T follicular helper cell (primary cell): Measurements from ENCODE around the gene TMEM161A.
"Not testable (repeated sequence)": the region's sequence is repeated elsewhere in the genome, so short reads cannot be mapped to it uniquely, and the experiment has no call there.

Experiments used
- DNase-seq: peaks from one replicate; pipeline ENCODE4 v3.0.0-alpha.2; 2020; ENCODE audit warnings: low read depth
- total RNA-seq, 2 experiments: gene quantifications; one replicate each; lab custom pipeline; 2026; lab: John Stamatoyannopoulos, UW

TMEM161A gene
- 22.8 to 24.5 reads per million in 2 experiments for total RNA-seq

DNA sequence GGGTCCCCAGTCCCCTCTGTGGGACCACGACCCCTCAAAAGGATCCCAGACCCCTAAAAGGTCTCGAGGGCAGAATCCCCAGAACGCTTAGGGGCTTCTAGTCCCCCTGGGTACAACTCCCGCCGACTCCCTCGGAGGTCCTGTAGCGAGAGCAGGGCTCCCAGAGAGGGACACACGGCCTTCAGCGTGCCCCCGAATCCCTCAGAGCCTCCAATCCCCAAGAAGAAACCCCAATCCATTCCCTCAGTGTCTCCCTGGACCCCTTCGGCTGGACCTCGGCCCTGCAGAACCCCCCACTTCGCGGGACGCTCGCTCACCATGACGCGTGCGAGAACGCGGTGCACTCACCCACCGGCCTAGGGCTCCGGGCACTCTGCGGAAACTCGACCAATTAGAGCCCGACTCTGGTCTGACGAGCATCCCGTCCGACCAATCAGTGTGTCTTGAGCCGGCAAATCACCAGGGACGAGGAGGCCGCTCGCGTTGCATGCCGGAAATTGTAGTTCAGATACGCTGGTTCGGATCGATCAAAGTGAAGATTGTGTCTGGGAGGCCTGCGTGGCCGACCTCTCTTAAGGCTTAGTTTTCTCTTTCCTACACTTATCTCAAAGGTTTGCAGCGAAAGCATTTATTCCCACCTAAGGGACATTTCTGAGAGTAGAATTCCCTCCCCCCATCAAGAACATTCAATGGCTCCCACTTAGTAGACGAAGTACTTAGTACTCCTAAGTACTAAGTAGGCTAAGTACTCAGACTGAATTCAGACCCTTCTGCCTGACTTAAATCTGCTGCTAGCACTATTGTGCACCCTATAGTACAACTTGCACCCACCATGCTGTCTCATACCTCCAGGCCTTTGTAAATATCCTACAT is at the start of gene TMEM161A:
TSS of gene TMEM161A (minus strand) at position 370 of the 873 bp plus-strand sequence. CDS start at position 320, 50 bp downstream.
- peak; percentile 93 for DNase-seq

DNA sequence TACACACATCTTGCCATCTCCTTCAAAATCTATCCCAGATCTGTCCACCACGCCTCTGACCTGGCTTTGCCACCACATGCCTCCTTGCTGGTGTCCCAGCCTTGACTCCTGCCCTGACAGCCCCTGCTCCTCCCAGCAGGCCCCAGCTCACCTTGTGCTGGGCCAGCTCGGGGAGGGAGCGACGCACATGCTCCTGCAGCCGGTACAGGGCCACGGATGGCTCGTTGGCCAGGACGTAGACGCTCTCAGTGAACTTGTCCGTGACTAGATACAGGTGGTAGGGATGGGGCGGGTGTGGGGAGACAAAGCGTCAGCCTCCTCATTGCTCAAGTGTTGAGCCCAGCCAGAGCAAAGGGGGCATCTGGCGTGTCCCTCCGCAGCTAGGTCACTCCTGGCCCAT is 48.5 kb upstream of the TMEM161A start:
- no peak for DNase-seq

DNA sequence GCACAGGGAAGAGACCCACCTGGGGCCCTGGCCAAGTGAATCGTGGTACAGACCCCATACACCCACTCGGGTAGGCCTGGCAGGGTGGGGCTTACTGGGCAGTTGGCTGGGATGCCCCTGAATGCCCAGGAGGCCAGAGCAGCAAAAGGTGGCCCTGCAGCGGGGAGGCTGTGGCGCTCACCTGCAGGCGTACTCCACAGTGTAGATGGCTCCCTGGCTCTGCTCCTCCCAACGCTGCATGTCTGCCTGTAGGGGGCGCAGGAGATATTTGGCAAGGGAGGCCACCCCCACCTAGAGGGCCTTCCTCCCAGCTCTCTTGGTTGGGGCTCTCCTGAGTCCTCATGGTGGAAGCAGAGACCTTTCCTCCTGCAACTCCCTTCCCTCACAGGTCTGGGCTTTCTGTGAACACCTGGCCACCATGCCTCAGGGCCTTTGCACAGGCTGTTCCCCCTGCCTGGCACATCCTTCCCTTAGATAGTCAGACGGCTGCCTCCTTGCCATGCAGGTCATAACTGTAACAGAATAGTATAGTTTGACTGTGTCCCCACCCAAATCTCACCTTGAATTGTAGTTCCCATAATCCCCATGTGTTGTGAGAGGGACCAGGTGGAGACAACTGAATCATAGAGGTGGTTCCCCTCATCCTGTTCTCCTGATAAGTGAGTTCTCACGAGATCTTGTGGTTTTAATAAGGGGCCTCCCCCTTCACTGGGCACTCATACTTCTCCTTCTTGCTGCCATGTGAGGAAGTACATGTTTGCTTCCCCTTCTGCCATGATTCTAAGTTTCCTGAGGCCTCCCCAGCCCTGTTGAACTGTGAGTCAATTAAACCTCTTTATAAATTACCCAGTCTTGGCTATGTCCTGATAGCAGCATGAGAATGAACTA is 47.8 kb upstream of the TMEM161A start:
- DNase-seq, result peak; percentile 50

DNA sequence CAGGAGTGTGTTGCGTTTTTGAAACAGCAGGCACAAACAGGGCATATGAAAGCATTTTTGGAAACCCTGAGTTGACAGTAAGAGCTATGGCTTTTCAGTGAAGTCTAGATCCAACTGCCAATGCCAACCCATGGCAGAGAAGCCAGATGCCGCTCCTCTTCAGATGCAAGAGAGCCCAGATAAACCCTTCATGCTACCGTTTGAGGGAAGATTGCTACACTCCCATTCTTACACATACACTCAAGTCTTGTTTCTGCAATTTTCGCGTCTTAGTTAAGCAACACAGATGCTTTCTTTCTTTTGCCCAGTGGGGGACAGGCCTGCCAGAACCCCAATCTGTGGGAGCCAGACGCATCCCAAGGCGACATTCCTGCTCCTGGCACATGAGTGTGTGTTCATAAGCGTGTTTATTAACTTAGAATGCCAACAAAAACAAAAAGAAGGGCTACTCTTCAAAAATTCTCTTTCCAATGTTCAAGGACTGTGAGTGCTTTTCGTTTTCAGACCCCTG is 43.3 kb upstream of the TMEM161A start:
- no peak for DNase-seq

DNA sequence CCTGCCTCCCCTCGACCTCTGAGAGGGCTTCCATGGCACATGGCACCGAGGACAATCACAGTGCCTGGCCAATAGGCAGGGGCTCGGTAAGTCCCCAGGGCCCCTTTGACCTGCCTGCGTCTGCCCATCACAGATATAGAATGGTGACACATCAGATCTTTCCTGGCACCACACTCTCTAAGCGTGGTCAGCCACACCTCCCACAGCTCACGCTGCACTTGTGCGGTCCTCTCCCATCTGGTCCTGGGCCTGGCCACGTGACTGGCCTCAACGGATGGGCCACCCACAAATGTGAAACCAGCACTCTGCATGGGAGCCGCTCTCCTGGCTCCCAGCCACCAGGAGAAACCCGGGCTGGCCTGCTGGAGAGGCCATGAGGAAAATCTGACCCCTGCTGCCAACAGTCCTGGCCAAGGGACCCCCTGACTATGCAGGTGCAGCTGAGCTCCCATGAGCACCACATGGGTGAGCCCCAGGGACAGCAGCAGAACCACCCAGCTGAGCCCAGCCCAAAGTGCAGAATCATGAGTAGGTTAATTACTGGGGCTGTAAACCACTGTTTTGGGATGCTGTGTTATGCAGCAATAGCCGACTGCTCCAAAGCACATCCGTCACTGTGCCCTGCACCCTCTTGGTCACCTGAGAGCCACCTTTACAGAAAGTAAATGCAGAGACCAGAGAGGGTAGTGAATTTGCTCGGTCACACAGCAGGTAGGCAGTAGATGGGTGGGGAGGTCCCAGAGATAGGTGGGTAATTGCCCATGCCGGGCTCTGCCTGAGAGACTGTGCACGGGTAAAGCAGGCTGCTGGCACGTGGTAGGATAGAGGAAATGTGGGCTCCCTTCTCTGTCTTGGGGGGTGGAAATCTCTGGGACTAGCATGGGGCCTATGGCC is 41.5 kb upstream of the TMEM161A start:
- DNase-seq, result no peak

DNA sequence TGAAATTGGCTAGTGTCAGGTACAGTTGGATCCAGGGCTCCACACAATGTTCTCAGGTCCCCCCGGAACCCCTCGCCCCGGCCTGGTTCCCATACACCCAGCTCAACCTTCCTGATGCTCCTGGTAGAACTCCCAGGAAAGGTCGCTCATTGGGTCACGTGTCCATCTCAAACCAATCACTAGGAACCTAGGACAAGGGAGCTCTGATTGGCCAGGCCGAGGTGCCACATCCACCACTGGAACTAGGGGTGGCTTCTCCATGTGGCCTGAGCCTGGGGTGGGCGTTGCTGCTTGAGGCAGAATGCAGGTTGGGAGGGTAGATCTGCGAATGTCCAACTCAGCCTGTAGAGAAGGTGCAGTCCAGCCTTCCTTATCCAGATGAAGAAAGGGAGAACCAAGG is 38.7 kb upstream of the TMEM161A start:
- DNase-seq, result no peak

DNA sequence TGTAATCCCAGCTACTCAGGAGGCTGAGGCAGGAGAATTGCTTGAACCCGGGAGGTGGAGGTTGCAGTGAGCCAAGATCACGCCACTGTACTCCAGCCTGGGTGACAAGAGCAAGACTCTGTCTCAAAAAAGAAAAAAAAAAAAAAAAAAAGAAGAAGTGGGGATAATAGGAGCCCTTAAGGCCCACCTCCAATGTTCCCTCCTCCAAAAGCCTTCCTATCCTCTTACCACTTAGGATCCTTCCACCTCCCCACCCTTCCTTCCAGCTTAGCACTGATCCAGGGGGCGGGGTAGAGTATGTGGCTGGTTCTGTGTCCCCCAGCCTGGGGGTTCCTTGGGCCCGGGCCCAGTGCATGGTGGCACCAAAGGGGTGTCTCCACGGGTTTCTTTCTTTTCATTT is 35.0 kb upstream of the TMEM161A start:
- DNase-seq, result not testable (repeated sequence)

DNA sequence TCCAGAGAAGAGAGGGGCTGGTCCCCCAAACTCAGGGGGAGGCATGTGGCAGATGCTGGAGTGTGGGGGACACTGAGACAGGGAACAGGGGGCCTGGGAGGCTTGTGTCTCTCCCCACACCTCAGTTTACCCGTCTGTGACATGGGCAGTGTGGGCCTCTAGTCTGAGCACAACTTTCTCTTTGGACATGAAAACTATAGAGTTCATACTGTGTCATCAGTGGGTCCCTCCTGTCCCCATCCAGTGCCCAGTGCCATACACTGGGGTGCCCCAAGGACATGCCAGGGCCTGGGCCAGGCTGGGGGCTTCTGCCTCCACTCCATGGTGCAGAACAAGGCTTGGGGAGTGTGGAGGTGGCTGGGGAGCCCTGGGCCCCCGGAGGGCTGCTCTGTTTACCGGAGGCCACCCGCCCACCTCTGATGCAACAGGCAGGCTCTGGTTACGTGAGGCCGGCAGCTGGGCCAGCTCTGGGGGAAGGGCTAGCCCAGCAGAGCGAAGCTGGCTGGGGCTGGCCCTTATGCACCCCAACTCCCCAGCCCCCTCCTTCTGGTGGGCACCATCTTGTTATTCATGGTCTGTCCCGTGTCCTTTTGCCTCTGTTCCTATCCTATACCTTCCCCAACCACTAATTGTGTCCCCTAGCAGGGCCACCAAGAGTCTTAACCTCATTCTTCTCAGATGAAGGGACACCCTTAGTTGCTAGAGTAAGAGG is 33.7 kb upstream of the TMEM161A start:
- no peak for DNase-seq

DNA sequence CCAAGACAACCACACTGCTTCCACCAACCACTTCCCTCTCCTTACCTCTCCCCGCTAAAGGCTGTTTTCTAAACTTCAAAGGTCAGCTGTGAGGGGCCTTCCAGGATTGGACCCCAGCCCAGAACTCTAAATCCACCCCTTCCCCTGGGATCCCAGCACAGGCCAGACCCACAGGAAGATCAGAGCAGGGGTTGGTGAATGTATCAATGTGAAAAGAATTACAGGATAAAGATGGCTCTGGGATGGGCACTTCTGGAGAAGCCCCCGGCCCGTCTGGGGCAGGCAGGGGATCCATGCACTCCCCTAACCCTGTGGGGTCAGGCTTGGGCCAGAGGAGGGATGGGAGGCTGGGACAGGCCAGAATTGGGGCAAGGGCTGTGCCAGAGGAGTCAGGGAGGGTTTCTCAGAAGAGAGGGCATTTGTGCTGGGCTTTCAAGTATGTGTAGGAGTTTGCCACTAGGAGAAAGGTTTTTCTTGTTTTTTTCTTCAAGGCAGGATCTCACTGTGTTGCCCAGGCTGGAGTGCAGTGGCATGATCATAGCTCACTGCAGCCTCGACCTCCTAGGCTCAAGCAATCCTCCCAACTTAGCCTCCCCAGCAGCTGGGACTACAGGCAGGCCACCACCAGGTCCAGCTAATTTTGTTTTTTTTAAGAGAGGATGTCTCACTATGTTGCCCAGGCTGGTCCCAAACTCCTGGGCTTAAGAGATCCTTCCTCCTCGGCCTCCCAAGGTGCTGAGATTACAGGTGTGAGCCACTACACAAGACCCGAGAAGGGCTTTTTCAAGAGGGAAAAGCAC is 32.8 kb upstream of the TMEM161A start:
- DNase-seq, result no peak

DNA sequence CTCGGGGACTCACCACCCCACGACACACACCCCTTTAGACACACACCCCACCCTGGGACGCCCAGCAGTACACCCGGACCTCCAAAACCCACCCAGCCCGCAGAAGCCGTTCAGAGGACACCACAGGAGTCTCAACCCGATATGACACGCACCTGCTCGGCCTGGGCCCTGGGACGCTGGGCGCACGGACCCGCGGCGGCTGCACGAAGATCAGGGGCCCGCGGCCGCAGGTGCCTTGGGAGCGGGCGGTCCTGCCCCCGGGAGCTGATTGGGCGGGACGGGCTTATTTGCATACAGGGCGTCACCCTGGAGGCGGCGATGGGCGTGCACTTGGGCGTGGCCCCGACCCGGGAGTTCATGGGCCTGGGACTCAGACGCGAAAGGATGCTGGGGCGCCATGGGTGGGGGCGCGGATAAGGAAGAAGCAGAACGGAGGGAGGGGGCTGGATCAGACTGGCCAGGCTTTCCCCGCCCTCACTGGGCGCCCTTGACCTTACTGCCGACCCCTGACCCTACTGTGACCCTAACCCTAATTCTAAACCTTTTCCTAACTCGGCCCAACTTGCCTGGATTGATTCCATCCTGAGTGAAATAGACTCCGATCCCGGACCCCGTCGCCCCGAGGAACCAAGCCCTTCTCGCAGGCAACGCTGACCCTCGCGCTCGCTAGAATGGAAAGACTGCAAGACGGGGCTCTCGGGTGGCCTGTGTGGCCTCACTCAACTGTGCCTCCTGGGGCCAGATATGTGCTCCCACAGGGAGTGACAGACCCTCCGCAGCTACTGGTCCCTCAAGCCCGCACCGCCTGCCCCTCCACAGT is 32.0 kb upstream of the TMEM161A start, which contains the start of gene MEF2B:
TSS of gene MEF2B (minus strand) at position 211 of the 820 bp plus-strand sequence. CDS start 19,528 bp downstream, outside the sequence.
- peak; percentile 73 for DNase-seq

DNA sequence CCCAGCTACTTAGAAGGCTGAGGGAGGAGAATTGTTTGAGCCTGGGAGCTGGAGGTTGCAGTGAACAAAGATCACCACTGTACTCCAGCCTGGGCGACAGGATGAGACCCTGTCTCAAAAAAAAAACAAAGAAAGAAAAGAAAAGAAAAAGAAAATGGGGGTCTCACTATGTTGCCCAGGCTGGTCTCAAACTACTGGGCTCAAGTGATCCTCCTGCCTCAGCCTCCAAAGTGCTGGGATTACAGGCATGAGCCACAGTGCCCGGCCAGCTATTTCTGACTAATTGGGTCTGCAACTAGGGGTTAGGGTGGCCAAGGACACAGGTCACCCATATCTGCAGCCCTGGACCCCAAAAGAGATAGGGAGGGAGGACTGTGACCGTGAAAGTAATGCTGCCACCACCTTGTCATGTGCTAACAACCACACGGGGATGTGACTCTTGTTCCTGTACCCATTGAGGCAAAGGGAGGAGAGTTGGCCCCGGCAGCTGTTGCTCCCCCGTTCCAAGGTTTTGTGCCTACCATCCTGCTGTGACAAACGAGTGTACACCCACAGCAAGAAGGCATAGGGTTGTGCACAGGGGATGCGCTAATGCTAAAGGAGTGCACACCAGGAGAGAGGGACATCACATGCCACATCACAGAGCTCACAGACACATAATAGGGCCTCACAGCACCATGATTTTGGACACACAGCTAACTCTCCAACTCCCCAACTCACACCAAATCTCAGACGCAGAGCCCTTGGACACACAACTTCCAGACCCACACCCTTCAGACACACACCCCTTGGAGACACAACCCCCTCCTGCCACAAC is 31.2 kb upstream of the TMEM161A start:
- no peak for DNase-seq

DNA sequence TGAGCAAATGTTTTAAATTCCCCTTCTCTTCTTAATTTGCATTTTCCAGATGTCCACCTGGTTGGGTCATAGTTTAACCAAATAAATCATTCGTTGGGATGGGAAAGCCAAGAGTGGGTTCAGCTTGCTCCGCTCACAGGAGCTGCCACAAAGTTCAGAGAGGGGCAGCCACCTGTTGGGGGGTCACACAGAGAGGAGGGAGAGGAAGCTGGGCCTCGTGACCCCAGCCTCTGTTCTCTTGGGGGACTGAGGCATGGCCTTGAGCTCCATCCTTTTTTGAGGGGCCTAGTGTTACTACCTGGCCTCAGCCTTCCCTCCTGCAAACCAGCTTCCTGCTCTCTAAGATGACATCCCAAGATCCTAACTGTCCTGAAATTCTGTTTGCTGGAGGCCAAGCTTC is 29.3 kb upstream of the TMEM161A start:
- DNase-seq, result no peak

DNA sequence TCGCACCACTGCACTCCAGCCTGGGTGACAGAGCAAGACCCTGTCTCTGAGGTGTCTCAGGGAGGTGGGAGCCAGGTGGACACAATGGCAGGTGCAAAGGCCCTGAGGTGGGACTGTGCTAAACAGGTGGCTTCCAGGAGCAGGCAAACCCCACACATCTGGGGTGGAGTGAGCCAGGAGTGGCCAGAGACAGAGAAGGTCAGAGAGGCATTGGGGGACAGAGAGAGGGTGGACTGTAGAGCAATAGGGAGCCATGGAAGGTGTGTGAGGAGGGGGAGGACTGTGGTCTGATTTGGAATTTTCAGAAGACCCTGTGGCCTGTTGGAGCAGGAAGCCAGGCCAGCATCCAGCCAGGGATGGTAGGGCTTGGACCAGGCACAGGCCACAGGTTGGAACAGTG is 27.1 kb upstream of the TMEM161A start:
- no peak for DNase-seq

DNA sequence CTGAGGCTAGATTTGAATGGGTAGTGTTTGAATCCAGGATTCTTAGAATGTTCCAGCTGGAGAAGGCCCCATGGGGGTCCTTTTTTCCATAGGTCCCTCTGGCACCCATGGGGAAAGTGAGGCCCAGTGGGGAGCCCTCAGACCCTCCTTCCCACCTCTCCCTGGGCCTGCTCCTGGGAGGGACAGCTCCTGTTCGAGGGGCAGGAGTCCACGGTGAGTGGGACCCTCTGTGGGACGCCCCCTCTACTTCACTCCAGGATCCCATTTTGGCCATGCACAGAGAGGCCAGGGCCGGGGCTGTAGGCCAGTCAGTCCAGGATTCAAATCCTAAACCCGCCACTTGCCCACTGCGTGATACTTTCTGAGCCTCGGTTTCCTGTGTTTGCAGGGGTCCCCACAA is 24.2 kb upstream of the TMEM161A start:
- DNase-seq, result no peak

DNA sequence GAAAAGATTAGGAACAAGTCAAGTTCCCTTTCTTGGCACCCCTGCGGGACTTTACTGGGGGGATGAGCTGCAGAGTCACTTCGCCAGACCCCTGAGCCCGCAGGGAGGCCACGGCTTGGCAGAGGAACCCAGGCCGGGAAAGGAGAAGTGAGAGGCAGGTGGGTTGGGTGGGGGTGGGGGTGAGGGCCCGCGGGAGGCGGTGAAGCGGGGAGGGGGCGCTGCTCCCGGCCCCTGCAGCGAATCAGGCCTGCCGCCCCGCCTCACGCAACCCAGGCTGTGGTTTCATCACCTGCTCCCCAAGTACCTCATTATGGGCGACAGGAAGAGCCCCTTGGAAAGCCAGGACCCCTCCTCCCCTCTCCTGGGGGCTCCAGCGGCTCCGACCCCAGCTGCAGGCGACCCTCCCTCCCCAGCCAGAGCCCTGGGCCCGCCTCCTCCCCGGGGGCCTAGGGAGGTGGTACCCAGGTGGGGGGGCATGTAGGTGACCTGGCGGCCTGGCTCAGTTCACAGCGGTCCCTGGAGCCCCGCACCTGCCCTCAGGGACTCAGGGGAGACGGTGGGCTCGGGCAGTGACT is 22.3 kb upstream of the TMEM161A start:
- DNase-seq, result no peak

DNA sequence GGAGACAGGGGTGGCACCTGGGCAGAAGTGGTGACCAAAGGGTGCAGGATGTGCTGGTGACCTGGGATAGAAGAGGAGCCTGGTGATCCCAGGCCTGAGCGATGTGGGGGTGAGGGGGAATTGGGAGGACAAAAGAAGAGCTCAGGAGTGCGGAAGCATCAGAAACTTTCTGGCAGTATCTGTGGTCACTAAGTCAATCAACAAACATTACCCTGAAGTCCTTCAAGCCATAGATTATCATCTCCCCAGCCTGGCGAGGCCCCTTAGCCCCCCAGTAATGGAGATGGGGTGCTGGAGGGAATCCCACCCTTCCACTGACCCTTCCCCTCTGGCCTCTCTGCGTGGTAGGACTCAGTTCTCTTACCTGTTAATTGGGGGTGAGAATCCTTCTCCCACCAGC is 21.3 kb upstream of the TMEM161A start:
- DNase-seq, result no peak

DNA sequence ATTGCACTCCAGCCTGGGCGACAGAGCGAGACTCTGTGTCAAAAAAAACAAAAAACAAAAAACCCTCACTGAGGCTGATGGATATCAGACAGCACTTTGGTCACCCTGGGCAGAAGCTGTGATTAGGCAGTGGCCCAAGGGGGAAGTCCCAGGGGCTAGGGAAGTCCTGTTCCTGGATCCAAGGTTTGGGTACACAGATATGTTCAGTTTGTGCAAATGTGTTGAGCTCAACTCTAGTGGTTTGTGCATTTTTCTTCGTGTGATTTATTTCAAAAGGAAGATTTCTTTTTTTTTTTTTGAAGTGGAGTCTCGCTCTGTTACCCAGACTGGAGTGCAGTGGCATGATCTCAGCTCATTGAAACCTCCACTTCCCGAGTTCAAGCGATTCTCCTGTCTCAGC is 19.5 kb upstream of the TMEM161A start:
- no peak for DNase-seq
